OCI-LY3 (cell line): ENCODE measurements around the gene ITPA.

ENCODE experiments used
- H2AFZ ChIP-seq: fragments of 200-600, 300-600 bp; shearing (Covaris generic); 2 replicates; pipeline ENCODE4 v1.6.0; 2014; ENCODE audit warnings: antibody characterized with exemption, low read depth, low read length
- H3K27ac ChIP-seq: fragments of 200-600, 300-600 bp; sonication (generic); 2 replicates; pipeline ENCODE4 v1.5.1; 2014; ENCODE audit warnings: mild to moderate bottlenecking, low read length, moderate library complexity, mixed read lengths
- H3K27me3 ChIP-seq: fragments of 200-600, 300-600 bp; sonication (generic); 2 replicates; pipeline ENCODE4 v1.6.1; 2014; ENCODE audit warnings: low read depth, low read length, mixed read lengths
- H3K36me3 ChIP-seq: fragments of 200-600, 300-600 bp; sonication (generic); replicated peaks from 2 replicates; pipeline ENCODE3; 2014; ENCODE audit warnings: low read depth, low read length, mixed read lengths
- H3K4me1 ChIP-seq: fragments of 300-600, 200-600 bp; sonication (generic); 2 replicates; pipeline ENCODE4 v1.6.1; 2014; ENCODE audit warnings: low read length, mixed read lengths
- H3K4me2 ChIP-seq: fragments of 200-600, 300-600 bp; sonication (generic); 2 replicates; pipeline ENCODE4 v1.6.1; 2014; ENCODE audit warnings: low read length, mixed read lengths
- H3K4me3 ChIP-seq: fragments of 300-600, 200-600 bp; sonication (generic); 2 replicates; pipeline ENCODE4 v1.5.1; 2014; ENCODE audit warnings: antibody characterized with exemption, mild to moderate bottlenecking, low read length, moderate library complexity
- H3K79me2 ChIP-seq: fragments of 300-600, 200-600 bp; shearing (Covaris generic); 2 replicates; pipeline ENCODE4 v1.6.1; 2014; ENCODE audit warnings: mild to moderate bottlenecking, low read length, mixed read lengths
- H3K9ac ChIP-seq: fragments of 300-600, 200-600 bp; shearing (Covaris generic); 2 replicates; pipeline ENCODE4 v1.6.0; 2014; ENCODE audit warnings: mild to moderate bottlenecking, low read length, moderate library complexity
- H3K9me3 ChIP-seq: fragments of 200-600, 300-600 bp; shearing (Covaris generic); 2 replicates; pipeline ENCODE4 v1.6.1; 2014; ENCODE audit warnings: low read length, mixed read lengths; ENCODE audit not compliant: insufficient read depth
- H4K20me1 ChIP-seq: fragments of 200-600, 300-600 bp; sonication (generic); 2 replicates; pipeline ENCODE4 v1.6.1; 2016; ENCODE audit warnings: low read length, mixed read lengths; ENCODE audit not compliant: insufficient read depth
- EZH2phosphoT487 ChIP-seq: fragments of 200-600 bp; shearing (Covaris generic); IDR thresholded peaks from 2 replicates; pipeline ENCODE4 v1.6.1; 2018; ENCODE audit warnings: antibody characterized with exemption, mixed run types, low read depth
- TF ChIP-seq, protein P1 (sequence below): fragments of 200-600, 300-600 bp; sonication (generic); IDR thresholded peaks from 2 replicates; pipeline ENCODE4 v1.5.1; 2014; ENCODE audit warnings: antibody characterized with exemption, low read length, low read depth

Gene ITPA

DNA sequence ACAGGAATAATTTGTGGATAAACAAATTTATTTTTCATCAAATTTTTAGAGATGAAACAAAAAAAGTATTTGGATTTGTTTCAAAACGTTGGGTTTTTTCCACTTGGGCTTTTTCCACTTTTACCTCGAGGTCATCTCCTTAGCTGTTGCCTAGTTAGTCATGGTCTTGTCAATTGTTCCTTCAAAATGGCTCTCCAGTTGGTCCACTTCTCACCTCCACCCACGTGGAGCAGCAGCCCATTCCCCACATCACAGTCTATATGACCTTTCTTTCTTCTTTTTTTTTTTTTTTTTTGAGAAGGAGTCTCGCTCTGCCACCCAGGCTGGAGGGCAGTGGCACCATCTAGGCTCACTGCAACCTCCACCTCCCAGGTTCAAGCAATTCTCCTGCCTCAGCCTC, 36.4 kb downstream of the ITPA start:
- Histone ChIP-seq H4K20me1 (no peaks in the 10 kb centered on the region), H3K9me3 (no peaks in the 10 kb centered on the region), H3K9ac (no peak overlapping the region), H3K4me2 (no peak overlapping the region), H3K27me3 (peaks cover 17% of the 10 kb centered on the region), H3K36me3 (no peaks in the 10 kb centered on the region), H3K4me1 (peaks cover 7% of the 10 kb centered on the region), H3K79me2 (no peaks in the 10 kb centered on the region), H2AFZ (no peak overlapping the region), H3K27ac (no peak overlapping the region), H3K4me3 (no peak overlapping the region)
- TF ChIP-seq EZH2phosphoT487 = no peak
- TF ChIP-seq, protein P1, sequence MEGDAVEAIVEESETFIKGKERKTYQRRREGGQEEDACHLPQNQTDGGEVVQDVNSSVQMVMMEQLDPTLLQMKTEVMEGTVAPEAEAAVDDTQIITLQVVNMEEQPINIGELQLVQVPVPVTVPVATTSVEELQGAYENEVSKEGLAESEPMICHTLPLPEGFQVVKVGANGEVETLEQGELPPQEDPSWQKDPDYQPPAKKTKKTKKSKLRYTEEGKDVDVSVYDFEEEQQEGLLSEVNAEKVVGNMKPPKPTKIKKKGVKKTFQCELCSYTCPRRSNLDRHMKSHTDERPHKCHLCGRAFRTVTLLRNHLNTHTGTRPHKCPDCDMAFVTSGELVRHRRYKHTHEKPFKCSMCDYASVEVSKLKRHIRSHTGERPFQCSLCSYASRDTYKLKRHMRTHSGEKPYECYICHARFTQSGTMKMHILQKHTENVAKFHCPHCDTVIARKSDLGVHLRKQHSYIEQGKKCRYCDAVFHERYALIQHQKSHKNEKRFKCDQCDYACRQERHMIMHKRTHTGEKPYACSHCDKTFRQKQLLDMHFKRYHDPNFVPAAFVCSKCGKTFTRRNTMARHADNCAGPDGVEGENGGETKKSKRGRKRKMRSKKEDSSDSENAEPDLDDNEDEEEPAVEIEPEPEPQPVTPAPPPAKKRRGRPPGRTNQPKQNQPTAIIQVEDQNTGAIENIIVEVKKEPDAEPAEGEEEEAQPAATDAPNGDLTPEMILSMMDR = no peak

DNA sequence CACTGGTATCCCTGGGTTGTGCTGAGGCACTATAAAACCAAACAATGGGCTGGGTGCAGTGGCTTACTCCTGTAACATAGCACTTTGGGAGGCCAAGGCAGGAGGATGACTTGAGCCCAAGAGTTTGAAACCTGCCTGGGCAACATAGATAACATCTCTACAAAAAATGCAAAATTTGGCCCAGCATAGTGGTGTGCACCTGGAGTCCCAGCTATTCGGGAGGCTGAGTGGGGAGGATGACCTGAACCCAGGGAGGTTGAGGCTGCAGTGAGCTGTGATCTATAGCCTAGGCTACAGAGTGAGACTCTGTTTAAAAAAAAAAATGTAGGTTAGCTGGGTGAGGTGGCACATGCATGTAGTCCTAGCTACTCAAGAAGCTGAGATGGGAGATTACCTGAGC, 37.4 kb downstream of the ITPA start:
- Histone ChIP-seq H3K9me3 (no peaks in the 10 kb centered on the region), H4K20me1 (no peaks in the 10 kb centered on the region), H3K4me1 (peaks cover 7% of the 10 kb centered on the region), H3K79me2 (no peaks in the 10 kb centered on the region), H3K36me3 (no peaks in the 10 kb centered on the region), H2AFZ (no peak overlapping the region), H3K27ac (no peak overlapping the region), H3K4me2 (no peak overlapping the region), H3K4me3 (no peak overlapping the region), H3K27me3 (peaks cover 13% of the 10 kb centered on the region), H3K9ac (no peak overlapping the region)
- no peak for TF ChIP-seq EZH2phosphoT487
- TF ChIP-seq, protein P1 = no peak

DNA sequence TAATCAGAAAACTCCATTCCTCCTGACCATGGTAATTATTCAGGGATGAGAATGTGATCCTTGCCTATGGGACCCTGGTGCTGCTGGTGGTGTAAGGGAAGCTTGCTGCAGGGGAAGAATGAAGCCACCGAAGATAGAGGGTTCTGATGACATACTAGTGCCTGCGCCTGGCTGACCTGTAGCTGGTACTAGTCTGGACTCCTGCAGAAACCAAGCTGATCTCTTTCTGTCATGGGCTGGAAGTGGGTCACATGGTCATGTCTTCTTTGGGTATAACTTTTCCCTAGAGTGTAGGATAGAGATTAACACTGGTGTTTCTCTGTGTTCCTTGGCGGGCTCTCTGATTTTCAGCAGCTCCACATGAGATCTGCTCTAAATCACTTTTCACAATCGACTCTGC, 38.3 kb downstream of the ITPA start:
- H3K4me2 ChIP-seq = 0 out of 2 replicates have a peak overlapping the region, but pooled peaks have one; percentile 83

DNA sequence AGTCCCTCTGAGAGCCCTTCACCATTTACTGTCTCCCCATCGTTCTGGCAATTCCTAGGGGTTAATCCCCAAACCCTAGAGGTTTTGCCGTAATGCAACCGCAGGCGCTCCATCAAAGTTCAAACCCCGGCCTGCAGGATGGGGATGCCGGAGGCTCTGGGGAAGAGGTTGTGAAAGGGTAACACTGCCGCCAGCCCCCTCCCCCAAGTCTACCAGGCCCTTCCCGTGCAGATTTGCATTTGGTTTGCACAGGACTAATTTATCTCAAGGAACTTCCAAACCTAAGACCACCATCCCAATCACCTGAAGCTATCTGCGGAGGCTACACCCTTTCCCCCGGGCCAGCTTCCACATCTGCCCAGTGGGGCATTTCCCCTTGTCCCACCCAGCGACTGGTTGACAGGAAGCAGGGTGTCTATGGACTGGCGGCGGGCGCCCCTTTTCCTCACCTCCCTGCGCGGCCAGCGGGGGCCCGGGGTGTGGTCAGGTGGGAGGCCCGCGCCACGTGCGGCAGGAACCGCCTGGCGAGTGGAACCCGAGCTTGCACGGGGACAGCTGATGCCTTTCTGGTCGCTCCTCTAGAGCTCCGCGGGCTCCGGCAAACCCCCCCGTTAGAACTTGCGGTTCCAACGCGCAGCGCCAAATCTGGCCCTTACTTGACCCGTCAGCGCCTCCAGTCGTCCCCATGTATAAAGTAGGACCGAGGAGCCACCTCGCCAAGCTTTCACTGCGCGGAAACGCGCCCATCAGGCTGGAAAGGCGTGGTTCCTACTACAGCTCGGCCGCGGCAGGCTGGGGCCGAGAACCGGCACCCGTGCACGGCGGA, 39.1 kb downstream of the ITPA start:
- H3K36me3 ChIP-seq = no peaks in the 10 kb centered on the region
- H3K27ac ChIP-seq = no peak overlapping the region
- no peaks in the 10 kb centered on the region for H4K20me1 ChIP-seq
- H3K79me2 ChIP-seq = no peaks in the 10 kb centered on the region
- peak overlapping the region; percentile 70 for H2AFZ ChIP-seq
- TF ChIP-seq, protein P1 = no peak
- no peak for TF ChIP-seq EZH2phosphoT487
- peaks cover 13% of the 10 kb centered on the region for H3K27me3 ChIP-seq
- H3K4me2 ChIP-seq = peak overlapping the region; percentile 83
- H3K9me3 ChIP-seq = no peaks in the 10 kb centered on the region
- H3K4me1 ChIP-seq = peaks cover 7% of the 10 kb centered on the region
- peak overlapping the region; percentile 78 for H3K4me3 ChIP-seq
- peak overlapping the region; percentile 46 for H3K9ac ChIP-seq

More for the DNA sequence above, 38.3 kb downstream of the ITPA start:
- Histone ChIP-seq H3K9me3 (no peaks in the 10 kb centered on the region), H3K4me3 (peak overlapping the region; percentile 78; the same call in 1 of the 2 replicates), H3K79me2 (no peaks in the 10 kb centered on the region), H3K36me3 (no peaks in the 10 kb centered on the region), H3K27ac (no peak overlapping the region), H3K9ac (no peak overlapping the region), H2AFZ (no peak overlapping the region), H3K27me3 (peaks cover 13% of the 10 kb centered on the region), H4K20me1 (no peaks in the 10 kb centered on the region), H3K4me1 (peaks cover 7% of the 10 kb centered on the region)
- TF ChIP-seq EZH2phosphoT487 = no peak
